ENCODE results near the gene SARS1.

Gene SARS1

DNA sequence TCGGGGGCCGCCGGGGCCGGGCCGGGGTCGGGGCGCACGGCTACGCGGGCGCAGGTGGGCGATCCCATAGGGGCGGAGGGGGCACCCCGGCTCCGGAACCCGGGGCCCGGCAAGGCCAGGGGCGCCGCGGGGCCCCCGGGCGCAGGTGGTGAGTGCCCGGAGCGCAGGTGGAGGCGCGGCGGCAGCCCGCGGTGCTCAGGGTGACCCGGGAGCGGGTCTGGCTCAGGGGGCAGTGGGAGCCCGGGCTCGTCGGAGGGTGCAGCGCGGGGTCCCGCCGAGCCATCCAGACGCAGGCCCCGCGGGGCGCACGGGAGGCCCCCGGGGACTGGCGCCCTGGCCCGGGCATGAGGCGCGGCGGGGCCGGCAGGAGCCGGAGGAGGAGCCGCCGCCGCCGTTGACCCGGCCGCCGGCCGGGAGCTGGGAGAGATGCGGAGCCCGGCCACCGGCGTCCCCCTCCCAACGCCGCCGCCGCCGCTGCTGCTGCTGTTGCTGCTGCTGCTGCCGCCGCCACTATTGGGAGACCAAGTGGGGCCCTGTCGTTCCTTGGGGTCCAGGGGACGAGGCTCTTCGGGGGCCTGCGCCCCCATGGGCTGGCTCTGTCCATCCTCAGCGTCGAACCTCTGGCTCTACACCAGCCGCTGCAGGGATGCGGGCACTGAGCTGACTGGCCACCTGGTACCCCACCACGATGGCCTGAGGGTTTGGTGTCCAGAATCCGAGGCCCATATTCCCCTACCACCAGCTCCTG lies 36.1 kb downstream of the SARS1 start:
- DNase-seq (ENCODE audit: low read depth in 2 of 2), result no peak

DNA sequence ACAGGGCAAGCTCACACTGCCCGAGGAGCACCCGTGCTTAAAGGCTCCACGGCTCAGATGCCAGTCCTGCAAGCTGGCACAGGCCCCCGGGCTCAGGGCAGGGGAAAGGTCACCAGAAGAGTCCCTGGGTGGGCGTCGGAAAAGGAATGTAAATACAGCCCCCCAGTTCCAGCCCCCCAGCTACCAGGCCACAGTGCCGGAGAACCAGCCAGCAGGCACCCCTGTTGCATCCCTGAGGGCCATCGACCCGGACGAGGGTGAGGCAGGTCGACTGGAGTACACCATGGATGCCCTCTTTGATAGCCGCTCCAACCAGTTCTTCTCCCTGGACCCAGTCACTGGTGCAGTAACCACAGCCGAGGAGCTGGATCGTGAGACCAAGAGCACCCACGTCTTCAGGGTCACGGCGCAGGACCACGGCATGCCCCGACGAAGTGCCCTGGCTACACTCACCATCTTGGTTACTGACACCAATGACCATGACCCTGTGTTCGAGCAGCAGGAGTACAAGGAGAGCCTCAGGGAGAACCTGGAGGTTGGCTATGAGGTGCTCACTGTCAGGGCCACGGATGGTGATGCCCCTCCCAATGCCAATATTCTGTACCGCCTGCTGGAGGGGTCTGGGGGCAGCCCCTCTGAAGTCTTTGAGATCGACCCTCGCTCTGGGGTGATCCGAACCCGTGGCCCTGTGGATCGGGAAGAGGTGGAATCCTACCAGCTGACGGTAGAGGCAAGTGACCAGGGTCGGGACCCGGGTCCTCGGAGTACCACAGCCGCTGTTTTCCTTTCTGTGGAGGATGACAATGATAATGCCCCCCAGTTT lies 36.9 kb downstream of the SARS1 start:
- no peak for DNase-seq (ENCODE audit: low read depth in 2 of 2)

DNA sequence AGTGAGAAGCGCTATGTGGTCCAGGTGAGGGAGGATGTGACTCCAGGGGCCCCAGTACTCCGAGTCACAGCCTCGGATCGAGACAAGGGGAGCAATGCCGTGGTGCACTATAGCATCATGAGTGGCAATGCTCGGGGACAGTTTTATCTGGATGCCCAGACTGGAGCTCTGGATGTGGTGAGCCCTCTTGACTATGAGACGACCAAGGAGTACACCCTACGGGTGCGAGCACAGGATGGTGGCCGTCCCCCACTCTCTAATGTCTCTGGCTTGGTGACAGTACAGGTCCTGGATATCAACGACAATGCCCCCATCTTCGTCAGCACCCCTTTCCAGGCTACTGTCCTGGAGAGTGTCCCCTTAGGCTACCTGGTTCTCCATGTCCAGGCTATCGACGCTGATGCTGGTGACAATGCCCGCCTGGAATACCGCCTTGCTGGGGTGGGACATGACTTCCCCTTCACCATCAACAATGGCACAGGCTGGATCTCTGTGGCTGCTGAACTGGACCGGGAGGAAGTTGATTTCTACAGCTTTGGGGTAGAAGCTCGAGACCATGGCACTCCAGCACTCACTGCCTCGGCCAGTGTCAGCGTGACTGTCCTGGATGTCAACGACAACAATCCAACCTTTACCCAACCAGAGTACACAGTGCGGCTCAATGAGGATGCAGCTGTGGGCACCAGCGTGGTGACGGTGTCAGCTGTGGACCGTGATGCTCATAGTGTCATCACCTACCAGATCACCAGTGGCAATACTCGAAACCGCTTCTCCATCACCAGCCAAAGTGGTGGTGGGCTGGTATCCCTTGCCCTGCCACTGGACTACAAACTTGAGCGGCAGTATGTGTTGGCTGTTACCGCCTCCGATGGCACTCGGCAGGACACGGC lies 37.8 kb downstream of the SARS1 start:
- no peak for DNase-seq (ENCODE audit: low read depth in 2 of 2)

DNA sequence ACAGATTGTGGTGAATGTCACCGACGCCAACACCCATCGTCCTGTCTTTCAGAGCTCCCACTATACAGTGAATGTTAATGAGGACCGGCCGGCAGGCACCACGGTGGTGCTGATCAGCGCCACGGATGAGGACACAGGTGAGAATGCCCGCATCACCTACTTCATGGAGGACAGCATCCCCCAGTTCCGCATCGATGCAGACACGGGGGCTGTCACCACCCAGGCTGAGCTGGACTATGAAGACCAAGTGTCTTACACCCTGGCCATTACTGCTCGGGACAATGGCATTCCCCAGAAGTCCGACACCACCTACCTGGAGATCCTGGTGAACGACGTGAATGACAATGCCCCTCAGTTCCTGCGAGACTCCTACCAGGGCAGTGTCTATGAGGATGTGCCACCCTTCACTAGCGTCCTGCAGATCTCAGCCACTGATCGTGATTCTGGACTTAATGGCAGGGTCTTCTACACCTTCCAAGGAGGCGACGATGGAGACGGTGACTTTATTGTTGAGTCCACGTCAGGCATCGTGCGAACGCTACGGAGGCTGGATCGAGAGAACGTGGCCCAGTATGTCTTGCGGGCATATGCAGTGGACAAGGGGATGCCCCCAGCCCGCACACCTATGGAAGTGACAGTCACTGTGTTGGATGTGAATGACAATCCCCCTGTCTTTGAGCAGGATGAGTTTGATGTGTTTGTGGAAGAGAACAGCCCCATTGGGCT lies 38.6 kb downstream of the SARS1 start:
- DNase-seq (ENCODE audit: low read depth in 2 of 2), result no peak

DNA sequence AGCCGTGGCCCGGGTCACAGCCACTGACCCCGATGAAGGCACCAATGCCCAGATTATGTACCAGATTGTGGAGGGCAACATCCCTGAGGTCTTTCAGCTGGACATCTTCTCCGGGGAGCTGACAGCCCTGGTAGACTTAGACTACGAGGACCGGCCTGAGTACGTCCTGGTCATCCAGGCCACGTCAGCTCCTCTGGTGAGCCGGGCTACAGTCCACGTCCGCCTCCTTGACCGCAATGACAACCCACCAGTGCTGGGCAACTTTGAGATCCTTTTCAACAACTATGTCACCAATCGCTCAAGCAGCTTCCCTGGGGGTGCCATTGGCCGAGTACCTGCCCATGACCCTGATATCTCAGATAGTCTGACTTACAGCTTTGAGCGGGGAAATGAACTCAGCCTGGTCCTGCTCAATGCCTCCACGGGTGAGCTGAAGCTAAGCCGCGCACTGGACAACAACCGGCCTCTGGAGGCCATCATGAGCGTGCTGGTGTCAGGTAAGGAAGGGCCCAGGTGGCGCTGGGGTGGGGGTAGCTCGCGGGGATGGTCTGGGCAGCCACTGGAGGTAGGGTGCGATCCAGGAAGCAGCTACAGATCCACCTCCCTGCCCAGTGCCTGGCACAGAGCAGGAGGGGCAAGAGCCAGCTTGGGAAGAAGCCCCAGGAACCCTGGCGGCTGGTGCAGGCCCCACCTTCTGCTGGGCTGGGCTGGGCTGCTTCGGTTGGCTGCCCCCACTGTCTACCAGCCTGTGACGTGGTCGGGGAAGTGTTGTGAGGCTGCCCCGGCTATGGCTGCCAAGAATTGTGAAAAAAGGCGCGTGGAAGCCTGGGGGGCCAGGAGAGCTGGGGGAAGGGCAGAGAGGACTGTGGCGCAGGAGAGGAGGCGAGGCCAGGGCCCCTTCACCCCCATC lies 39.4 kb downstream of the SARS1 start:
- no peak for DNase-seq (ENCODE audit: low read depth in 2 of 2)

DNA sequence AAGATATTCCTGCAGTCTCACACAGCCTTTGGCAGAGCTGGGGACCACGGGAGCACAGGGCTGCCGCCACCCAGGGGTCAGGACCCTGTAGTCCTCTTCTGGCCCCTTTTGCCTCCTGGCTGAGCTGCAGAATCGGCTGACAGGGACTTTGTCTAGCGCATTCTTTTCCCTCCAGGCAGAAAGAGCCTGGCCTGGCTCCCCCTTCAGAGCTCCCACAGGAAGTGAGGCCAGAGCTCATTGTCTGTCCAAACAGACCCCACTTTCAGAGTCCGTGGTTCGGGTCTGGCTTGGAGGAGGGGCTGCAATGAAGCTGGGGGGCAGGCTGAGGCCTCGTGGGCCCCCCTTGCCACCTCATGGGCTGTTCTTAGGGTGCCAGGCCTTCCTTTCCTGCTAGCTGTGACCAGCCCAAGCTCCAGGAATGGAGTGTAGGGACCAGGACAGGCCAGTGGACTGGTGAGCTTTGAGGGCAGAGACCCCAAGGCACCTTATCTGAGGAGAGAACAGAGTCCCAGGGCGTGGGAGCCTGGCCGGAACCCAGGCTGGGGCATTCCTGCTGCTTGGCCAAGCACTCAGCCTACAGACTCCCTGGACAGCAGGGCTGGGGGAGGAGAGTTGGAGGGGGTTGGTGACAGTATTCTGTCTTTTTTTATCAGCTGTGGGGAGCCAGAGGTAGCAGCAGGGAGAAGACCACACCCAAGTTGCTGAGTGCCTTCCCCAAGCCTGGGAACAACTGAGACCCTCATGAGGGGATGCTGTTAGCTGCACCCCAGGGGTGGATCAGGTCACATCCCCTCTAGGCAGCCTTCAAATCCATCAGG lies 40.3 kb downstream of the SARS1 start:
- DNase-seq (ENCODE audit: low read depth in 2 of 2), result no peak

DNA sequence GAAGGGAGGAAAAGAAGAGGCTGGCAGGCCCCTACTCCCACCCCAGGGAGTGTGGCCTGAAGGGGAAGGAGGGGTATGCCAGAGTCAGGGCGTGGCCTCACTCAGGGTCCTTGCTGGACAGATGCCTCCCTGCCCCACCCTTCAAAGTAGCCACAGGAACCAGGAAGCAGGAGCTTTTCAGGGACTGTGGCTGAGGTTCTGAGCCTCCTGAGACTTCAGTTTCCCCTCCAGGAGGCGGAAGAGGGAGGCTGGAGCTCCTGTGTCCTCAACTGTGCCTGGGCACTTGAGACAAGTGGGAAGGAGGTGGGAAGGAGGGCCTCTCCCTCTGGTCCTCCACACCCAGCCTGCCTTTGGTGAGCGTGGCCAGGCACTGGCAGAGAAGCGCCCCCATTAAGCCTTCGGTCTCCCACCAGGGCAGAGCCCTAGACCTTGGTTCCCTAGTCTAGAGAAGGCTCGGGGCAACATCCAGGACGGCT lies 40.9 kb downstream of the SARS1 start:
- DNase-seq (ENCODE audit: low read depth in 2 of 2), result no peak

DNA sequence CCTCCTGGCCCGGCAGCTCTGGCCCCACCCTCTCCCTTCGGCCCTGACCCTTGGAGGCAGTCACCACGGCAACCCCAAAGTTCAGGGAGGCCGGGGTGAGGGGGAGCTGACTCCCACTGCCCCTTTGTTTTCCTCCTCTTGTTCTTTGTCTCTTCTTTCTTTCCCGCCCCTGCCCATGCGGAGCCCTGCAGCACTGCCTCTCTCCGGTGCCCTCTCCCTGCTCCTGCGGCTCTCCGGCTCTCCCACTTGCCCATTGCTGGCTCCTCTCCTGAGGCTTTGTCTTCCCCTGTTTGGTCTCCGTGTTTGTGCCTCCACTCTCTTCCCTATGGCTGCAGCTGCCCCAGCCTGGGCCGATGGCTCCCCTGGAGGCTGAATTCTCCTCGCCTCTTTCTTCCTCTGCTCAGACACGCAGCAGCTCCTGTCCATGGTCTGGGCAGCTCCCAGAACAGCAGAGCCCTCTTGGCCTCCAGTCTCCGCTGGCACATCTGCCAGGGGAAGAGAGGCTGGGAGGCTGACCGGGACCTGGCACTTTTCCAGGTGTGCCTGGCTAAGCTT lies 41.5 kb downstream of the SARS1 start:
- DNase-seq (ENCODE audit: low read depth in 2 of 2), result no peak

DNA sequence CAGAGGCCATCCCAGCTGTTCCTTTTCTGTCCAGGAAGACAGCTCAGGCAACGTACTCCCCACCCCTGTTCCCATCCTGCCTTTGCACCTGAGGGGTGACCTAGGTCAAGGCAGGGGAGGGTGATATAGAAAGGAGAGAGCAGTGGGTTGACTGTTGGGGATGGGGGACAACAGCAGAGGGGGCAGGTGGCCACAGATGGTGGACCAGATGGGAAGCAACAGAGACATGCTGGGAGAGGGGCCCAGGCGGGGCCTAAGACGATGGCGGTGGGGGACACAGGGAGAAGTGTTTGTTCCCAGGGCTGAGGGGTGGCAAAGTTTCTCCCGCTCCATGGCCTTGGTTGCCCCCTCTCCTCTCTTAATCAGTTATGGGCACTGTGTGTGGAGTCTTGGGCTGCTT lies 42.0 kb downstream of the SARS1 start:
- no peak for DNase-seq (ENCODE audit: low read depth in 2 of 2)

DNA sequence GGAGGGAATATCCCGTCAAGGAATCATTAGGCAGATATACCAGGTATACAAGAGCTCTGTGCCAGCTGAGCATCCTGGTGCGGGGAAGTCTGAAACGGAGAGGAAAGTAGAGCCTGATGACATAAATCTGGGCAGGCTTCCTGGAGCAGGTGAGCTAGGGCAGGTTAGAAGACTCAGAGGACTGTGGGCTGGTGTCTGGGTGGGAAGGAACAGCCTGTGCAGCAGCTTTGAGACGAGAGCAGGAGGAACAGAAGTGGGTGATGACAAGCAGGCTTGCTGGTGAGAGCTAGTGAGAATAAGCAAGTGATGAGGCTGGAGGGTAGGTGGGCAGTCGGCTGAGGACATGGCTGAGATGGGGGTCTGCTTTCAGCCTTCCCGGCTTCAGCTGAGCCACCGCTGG lies 42.4 kb downstream of the SARS1 start:
- no peak for DNase-seq (ENCODE audit: low read depth in 2 of 2)

DNA sequence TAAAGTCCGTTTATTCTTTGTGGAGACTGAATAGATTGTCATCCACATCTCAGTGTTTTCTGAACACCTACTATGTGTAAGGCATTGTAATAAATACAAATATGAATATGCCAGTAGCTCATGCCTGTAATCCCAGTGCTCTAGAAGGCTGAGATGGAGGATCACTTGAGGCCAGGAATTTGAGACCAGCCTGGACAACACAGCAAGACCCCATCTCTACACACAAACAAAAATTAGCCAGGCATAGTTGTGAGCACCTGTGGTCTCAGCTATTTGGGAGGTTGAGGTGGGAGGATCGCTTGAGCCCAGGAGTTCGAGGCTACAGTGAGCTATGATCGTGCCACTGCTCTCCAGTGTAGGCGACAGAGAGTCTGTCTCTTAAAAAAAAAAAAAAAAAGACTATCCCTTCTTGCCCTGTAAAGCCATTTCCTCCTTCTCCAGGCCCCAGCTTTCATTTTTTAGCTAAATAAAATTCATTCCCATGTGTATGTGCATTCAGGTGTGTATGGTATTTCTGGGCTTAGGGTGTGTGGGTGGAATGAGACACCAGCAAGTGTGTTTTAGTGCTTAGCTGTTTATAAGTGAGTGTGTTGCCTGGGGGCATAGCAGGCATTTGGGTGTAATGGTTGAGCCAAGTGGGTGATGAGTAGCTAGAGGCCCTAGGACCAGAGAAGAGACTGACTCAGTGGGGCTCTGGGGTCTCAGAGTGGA lies 43.4 kb downstream of the SARS1 start:
- no peak for DNase-seq (ENCODE audit: low read depth in 2 of 2)

DNA sequence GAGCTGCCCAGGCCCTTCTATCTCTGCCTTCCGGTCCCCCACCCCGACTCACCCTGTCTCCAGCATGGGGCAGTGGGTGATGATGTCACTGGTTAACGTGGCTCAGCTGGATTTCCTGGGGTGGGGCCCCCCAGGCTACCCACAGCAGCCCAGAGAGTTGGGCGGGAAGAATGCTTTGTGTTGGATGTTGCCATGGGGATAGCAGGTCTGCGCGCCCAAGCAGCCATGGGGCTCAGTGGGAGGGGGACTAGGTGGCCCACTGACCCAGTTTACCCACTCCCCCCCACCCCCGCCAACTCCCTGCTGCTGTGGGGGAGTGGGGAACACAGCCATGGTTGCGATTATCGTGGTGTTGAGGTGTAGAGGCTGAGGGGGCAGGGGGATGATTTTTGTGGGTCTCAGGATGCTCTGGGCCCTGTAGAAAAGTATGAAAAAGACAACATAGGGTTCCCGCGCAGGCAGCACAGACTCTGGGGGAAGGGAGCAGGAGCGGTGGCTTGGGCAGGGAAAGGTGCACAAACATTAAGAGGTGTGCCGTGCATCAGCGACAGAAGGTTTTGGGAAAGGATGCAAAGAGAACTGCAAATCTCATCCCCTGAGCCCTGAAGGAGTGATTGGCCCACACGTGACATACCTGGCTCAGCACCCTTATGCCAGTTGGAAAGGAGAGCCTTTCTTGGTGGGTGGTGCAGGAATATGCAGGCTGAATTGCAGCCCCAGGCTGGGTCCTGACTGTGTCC lies 44.1 kb downstream of the SARS1 start:
- no peak for DNase-seq (ENCODE audit: low read depth in 2 of 2)

DNA sequence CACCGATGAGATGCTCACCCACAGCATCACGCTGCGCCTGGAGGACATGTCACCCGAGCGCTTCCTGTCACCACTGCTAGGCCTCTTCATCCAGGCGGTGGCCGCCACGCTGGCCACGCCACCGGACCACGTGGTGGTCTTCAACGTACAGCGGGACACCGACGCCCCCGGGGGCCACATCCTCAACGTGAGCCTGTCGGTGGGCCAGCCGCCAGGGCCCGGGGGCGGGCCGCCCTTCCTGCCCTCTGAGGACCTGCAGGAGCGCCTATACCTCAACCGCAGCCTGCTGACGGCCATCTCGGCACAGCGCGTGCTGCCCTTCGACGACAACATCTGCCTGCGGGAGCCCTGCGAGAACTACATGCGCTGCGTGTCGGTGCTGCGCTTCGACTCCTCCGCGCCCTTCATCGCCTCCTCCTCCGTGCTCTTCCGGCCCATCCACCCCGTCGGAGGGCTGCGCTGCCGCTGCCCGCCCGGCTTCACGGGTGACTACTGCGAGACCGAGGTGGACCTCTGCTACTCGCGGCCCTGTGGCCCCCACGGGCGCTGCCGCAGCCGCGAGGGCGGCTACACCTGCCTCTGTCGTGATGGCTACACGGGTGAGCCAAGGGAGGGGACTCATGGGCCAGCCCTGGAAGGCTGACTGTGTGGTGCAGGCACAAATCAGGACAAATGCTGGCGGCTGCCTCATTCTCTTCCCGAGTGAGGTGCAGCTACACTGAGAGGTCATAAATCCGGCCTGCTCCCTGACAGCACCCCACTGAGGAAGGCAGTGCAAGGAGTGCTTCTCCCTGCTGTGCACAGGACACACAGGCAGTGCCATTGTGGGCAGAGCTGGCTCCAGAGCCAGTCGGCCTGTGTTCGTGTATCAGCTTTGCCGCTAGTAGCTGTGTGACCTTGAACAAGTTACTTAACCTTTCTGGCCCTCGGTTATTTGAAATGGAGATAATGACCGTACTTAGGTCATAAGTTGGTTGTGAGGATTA lies 45.1 kb downstream of the SARS1 start:
- no peak for DNase-seq (ENCODE audit: low read depth in 2 of 2)

DNA sequence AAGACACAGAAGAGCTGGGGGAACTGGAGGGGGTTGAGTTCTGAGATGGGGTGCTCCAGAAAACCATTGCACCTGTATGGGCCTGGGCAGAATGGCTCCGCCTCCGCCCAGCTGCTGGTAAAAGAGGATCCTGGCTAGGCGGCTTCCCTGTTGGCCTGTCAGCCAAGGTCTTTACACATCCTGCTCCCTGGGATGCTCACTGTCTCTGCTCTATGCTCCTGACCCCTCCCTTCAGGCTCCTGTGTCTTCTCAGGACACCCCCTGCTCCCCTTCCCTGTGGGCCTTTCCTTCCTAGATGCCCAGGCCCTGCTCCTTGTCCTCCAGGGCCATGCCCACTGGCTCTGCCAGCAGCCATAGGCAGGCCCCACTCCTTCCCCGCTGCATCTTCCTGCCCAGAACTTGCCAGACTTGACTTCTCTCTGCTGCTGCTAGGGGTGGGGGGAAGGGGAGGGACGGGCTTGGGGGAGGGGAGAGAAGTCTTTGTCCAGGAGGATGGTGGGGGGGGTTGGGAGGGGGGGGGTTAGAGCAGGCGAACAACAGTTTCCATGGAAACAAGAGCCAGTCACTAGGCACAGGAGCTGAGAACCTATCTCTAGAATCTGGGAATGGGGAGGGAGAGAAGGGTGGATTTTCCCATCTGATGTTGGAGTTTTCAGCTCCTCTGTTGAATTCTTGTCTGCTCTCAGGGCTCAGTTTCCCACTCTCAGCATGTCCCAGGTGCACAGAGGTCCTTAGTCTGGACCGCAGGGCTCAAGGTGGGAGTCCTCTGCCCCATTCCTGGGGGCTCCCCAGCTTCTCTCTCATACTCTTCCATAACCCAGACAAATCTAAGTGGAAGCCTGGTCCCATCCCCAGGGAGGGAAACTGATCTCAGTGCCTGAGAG lies 46.2 kb downstream of the SARS1 start:
- no peak for DNase-seq (ENCODE audit: low read depth in 2 of 2)

DNA sequence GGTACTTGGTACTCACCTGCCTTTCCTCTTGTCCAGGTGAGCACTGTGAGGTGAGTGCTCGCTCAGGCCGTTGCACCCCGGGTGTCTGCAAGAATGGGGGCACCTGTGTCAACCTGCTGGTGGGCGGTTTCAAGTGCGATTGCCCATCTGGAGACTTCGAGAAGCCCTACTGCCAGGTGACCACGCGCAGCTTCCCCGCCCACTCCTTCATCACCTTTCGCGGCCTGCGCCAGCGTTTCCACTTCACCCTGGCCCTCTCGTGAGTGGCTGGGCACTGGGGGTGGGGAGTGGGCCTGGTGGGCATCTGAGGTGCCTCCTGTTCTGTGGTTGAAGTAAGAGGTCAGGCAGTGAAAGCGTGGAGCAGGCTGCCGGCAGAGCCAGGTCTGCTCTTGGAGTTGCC lies 47.3 kb downstream of the SARS1 start:
- no peak for DNase-seq (ENCODE audit: low read depth in 2 of 2)

DNA sequence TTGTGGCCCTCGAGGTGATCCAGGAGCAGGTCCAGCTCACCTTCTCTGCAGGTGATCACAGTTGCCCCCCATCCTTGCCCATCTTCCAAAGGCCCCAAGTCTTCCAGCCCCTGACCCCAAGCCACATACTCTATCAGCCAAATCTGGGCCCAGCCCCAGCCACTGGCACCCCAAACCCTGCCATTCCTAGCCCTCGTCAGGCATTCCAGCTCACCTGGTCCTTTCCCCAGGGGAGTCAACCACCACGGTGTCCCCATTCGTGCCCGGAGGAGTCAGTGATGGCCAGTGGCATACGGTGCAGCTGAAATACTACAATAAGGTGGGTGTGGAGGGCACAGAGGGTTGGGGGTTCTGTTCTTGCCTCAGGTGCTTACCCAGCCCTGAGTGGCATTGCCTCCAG lies 47.9 kb downstream of the SARS1 start:
- DNase-seq (ENCODE audit: low read depth in 2 of 2), result no peak
